Cardiac fibroblast (primary cell): ENCODE data around the gene NCOA1.

Experiments used
- DNase-seq, 2 donors: peaks; one replicate each; pipeline versions ENCODE4 v3.0.0 to v3.0.0-alpha.2; 2010; ENCODE audit warnings: low read depth in 2 of 2
- H3K4me3 ChIP-seq, 2 donors: replicated peaks in 1 of 2; 1 replicate in 1 of 2; 2 replicates in 1 of 2; pipeline ENCODE4 v1.5.1; 2011; ENCODE audit warnings: low read depth in 2 of 2, low read length in 2 of 2, mild to moderate bottlenecking in 2 of 2, moderate library complexity in 1 of 2
- CTCF ChIP-seq: IDR thresholded peaks from one replicate; pipeline ENCODE4 v1.5.1; 2011; ENCODE audit warnings: low read depth, mild to moderate bottlenecking, low read length, inconsistent platforms

The NCOA1 gene

GRCh38 chr2:24494410-24494809 lies 3.4 kb downstream of the NCOA1 start:
- no peak for TF ChIP-seq CTCF
- no peak for DNase-seq
- H3K4me3 ChIP-seq, result no peak overlapping the region

- no peak for TF ChIP-seq CTCF
- no peak for DNase-seq
- no peak overlapping the region for H3K4me3 ChIP-seq
Observed at GRCh38 chr2:24495451-24495850, 4.4 kb downstream of the NCOA1 start.

DNA sequence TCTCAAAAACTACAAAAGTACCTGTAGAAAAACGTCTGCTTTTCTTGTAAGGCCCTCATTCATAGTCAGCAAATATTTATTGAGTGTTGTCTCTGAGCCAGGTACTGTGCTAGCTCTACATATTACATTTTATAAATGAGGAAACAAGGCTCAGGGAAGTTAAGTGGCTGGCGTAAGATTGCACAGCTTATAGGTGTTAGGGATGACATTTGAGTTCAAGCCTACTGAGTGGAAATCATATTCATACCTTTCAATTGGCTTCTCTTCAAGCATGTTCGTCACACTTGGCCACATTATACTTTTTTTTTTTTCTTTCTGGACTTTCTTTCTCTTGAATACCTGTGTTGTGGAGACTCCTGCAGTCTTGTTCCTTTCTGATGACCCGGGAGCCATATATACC lies 5.9 kb downstream of the NCOA1 start:
- no peak for DNase-seq
- TF ChIP-seq CTCF, result no peak

DNA sequence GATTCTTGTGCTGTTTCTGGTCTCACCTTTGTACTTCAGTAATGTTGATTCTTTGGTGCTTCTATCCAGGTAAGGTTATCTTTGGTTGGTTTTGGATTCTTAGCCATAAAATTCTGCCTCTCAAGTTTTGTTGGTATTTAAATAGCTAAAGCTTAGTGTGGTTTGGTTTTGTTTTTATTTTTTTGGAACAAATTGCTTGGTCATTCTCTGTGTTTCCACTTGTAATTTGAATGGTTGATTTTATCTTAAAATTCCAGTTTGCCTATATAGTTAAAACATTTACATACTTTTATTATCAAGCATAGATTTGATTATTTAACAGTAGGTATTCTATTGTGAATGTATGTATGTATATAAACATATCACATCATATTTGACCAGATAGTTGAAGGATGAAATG lies 6.6 kb downstream of the NCOA1 start:
- no peak for TF ChIP-seq CTCF
- DNase-seq, result no peak
- H3K4me3 ChIP-seq, result no peak overlapping the region

More for the DNA sequence above, 5.9 kb downstream of the NCOA1 start:
- no peak overlapping the region for H3K4me3 ChIP-seq

DNA sequence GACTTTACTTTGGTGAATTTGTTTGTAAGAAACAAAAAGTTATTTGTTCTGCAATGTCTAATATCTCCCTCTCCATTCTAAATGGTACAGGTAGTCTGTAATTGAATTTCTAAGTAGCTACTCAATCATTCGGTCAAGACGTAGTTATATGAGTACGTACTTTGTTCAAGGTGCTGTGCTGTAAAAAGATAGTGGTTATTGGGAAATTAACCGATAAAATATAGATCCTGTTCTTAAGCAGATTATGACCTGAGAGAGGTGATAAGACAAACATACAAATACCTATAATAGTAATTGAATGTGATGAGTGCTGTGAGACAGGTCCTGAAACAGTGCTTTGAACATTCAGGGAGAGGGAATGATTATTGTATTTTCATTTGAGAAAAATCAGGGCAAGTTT lies 7.1 kb downstream of the NCOA1 start:
- no peak for DNase-seq
- no peak for TF ChIP-seq CTCF
- no peak overlapping the region for H3K4me3 ChIP-seq

DNA sequence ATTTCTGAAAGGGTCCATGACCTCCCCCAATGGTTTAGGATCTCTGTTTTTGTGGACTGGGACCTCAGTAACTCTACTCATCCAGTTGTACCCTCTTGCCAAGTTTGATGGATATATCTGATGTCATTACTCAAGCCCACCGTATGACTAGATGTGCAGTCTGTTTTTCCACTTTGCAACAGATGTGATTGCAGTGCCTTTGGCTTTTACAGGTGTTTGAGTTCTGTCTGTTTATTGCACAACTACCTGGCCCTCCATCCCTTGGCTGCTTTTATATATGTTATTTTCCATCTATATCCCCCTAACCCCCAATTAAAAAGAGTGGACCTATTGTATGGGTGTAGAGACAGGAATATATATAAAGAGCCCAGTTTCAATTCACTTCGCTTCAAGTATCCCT lies 10.8 kb downstream of the NCOA1 start:
- TF ChIP-seq CTCF, result no peak
- H3K4me3 ChIP-seq, result no peak overlapping the region
- no peak for DNase-seq

- TF ChIP-seq CTCF, result no peak
- no peak overlapping the region for H3K4me3 ChIP-seq
- no peak for DNase-seq
Observed at GRCh38 chr2:24505534-24506275, 14.7 kb downstream of the NCOA1 start.
